Mucosa of descending colon (tissue), 3 donors: ENCODE data around the gene SCN4A. TPM values are rescaled to one million over a fixed set of nuclear protein-coding genes. Genes with fewer than 3 reads are reported as not detected.
A peak's percentile ranks its signal among the peaks of the same experiment; 100 is the strongest.
"Not testable (repeated sequence)": the region's sequence is repeated elsewhere in the genome, so short reads cannot be mapped to it uniquely, and the experiment has no call there.

Source experiments
- ATAC-seq: fragments of 200-7000 bp; cut with Tn5 transposase; one replicate; pipeline ENCODE4 v1.9.1; 2020; ENCODE audit warnings: mild to moderate bottlenecking, moderate library complexity
- DNase-seq, 3 donors: peaks; one replicate each; pipeline ENCODE4 v3.0.0-alpha.2; 2020
- H3K36me3 ChIP-seq: fragments of 200-600 bp; one replicate; pipeline ENCODE4 v1.8.0; 2021; ENCODE audit warnings: low read depth, mild to moderate bottlenecking
- H3K4me1 ChIP-seq: fragments of 200-600 bp; one replicate; pipeline ENCODE4 v1.8.0; 2021; ENCODE audit warnings: low read depth, mild to moderate bottlenecking
- H3K4me3 ChIP-seq: fragments of 200-600 bp; one replicate; pipeline ENCODE4 v1.8.0; 2021; ENCODE audit warnings: mild to moderate bottlenecking
- H3K9me3 ChIP-seq: fragments of 200-600 bp; one replicate; pipeline ENCODE4 v1.8.0; 2021; ENCODE audit warnings: mild to moderate bottlenecking
- intact Hi-C, 2 donors: fragments of 100-400 bp; cut with DNase I in 1 of 2; cut with micrococcal nuclease in 1 of 2; formaldehyde crosslinking; loops; one replicate each; pipeline versions ENCODE4 v1.11.0 to v1.11.1; 2022; cut with DNase I, micrococcal nuclease
- total RNA-seq, 3 donors: library from RNA; stranded (reverse); fragmentation: NEBNext Ultra II Directional in 2 of 3; extraction: Animal tissue kit (Norgen Biotek cat#: 25700) in 2 of 3; gene quantifications; one replicate each; pipeline versions ENCODE4 v1.2.1 to v1.2.4, GENCODE V29; 2021 to 2023
- TF ChIP-seq, protein P1 (sequence below): fragments of 200-600 bp; IDR thresholded peaks from one replicate; pipeline ENCODE4 v1.8.0; 2022; ENCODE audit warnings: antibody characterized with exemption, mild to moderate bottlenecking
- donor health status: DM: no; HTN: no; CAD: no; lungs with moderate emphysema.
- donor health status: DM: no; HTN: no; CAD: no.
- donor health status: DM: no; HTN: yes; CAD: no.

Gene SCN4A
- total RNA-seq, 3 donors from 2014 or later = 0.10 to 0.75 (median 0.22) TPM

DNA sequence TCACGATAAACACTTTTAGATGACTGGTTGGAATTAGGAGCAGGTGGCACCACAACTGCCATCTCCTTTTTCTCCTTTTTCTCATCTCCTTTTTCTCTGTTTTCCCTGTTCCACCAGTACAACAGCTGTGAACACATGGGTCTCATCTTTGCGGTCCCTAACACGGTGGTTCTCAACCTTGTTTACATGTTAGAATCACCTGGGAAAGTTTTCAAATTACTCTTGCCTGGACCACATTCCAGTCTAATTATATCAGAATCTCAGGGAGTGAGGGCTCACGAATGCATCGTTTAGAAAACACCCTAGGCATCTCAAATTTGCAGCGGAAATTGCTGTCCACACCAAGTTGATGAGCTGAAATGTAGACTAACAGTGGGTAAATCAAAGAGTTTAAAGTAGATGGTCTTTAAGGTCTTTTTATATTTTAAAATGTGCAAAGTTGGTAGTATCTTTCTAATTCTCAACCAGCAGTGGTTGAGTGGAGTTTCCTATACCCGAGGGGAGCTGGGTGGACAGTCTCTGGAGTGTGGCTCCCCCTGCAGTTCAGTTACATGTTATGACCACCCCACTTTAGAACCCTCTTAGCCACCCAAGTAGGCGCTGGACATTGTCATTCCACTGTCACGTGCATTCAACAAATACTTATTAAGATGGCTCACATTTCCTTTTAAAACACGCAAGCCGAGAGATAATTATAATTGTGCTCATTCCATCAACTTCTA lies 80.2 kb downstream of the SCN4A start:
- ATAC-seq, intact Hi-C loops, H3K4me1 ChIP-seq: not testable (repeated sequence)

DNA sequence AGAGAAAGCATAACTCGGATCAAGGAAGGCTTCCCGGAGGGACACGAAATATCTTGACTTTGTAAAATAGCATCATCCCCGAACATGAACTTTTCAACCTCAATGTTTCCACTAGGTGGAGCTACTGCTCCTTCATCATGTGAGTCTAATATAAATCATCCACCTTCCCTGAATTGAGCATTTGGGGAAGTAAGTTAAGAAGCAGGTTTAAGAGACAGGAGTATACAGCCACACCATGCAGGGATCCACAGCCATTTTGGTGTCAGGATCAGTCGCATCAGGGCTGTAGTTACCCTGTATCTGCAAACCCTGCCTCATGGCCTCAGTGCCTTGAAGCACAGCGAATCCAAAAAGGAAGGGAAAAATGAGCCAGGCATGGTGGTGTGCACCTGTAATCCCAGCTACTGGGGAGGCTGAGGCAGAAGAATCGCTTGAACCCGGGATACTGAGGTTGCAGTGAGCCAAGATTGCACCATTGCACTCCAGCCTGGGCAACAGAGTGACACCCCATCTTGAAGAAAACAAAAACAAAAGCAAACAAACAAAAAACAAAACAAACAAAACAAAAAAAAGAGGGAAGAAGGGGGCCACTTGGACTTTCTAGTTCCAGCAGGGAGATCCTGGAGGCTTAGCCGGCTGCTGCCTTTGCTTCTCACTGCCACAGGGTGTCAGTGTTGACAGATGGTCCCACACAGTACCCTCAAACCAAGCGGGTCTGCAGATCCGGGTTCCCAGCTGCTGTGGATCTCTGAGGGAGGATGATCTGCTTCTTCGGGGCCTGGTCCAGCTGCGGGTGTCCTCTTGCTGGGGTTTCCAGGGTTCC lies 83.5 kb downstream of the SCN4A start:
- ATAC-seq = peak; percentile 45
- intact Hi-C loops, H3K9me3 ChIP-seq, H3K4me1 ChIP-seq, H3K4me3 ChIP-seq, H3K36me3 ChIP-seq: not testable (repeated sequence)
- peak in 1 of 3 donors; percentile 46 for DNase-seq
- TF ChIP-seq, protein P1, sequence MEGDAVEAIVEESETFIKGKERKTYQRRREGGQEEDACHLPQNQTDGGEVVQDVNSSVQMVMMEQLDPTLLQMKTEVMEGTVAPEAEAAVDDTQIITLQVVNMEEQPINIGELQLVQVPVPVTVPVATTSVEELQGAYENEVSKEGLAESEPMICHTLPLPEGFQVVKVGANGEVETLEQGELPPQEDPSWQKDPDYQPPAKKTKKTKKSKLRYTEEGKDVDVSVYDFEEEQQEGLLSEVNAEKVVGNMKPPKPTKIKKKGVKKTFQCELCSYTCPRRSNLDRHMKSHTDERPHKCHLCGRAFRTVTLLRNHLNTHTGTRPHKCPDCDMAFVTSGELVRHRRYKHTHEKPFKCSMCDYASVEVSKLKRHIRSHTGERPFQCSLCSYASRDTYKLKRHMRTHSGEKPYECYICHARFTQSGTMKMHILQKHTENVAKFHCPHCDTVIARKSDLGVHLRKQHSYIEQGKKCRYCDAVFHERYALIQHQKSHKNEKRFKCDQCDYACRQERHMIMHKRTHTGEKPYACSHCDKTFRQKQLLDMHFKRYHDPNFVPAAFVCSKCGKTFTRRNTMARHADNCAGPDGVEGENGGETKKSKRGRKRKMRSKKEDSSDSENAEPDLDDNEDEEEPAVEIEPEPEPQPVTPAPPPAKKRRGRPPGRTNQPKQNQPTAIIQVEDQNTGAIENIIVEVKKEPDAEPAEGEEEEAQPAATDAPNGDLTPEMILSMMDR = peak; percentile 8

More for the DNA sequence above, 80.2 kb downstream of the SCN4A start:
- H3K36me3 ChIP-seq, H3K9me3 ChIP-seq, H3K4me3 ChIP-seq, DNase-seq: not testable (repeated sequence)

Other genes starting within 250 kb of the SCN4A start
- gene STRADA, start 231.1 kb downstream of the SCN4A start, total RNA-seq = 10 to 100 TPM; 29.1 to 34.0 (median 29.6) TPM
- gene CCDC47, start 199.3 kb downstream of the SCN4A start, total RNA-seq = 100 to 1,000 TPM in 2 of 3 donors, 10 to 100 TPM in 1; 94.9 to 139 (median 128) TPM
- gene DDX42, start 198.7 kb downstream of the SCN4A start, total RNA-seq = 100 to 1,000 TPM in 1 of 3 donors, 10 to 100 TPM in 2; 86.1 to 137 (median 89.9) TPM
- 100 to 1,000 TPM in 1 of 3 donors, 10 to 100 TPM in 2; 73.3 to 151 (median 96.4) TPM for gene PSMC5, start 145.5 kb downstream of the SCN4A start, total RNA-seq
- gene FTSJ3, start 145.3 kb downstream of the SCN4A start, total RNA-seq = 10 to 100 TPM; 26.9 to 48.2 (median 29.4) TPM
- 10 to 100 TPM; 76.6 to 82.1 (median 80.4) TPM for gene SMARCD2, start 130.2 kb downstream of the SCN4A start, total RNA-seq
- not detected for gene CSH2, start 99.2 kb downstream of the SCN4A start, total RNA-seq
- not detected for gene GH2, start 91.0 kb downstream of the SCN4A start, total RNA-seq
- not detected for gene CSH1, start 76.3 kb downstream of the SCN4A start, total RNA-seq
- gene CSHL1, start 61.7 kb downstream of the SCN4A start, total RNA-seq = not detected
- not detected for gene GH1, start 54.1 kb downstream of the SCN4A start, total RNA-seq
- gene CD79B, start 40.6 kb downstream of the SCN4A start, total RNA-seq = 1 to 10 TPM in 2 of 3 donors, under 1 TPM in 1; 0.70 to 2.4 (median 1.4) TPM
- gene PRR29, start 25.4 kb upstream of the SCN4A start, total RNA-seq = not detected
- gene ICAM2, start 47.7 kb upstream of the SCN4A start, total RNA-seq = 10 to 100 TPM in 2 of 3 donors, 1 to 10 TPM in 1; 6.9 to 14.2 (median 10.3) TPM
- gene ERN1, start 157.2 kb upstream of the SCN4A start, total RNA-seq = 10 to 100 TPM; 18.4 to 27.1 (median 21.7) TPM